Measurements from ENCODE around the gene DMKN. TPM values are rescaled to one million over a fixed set of nuclear protein-coding genes. Genes with fewer than 3 reads are reported as not detected.

The DMKN gene
- total and polyA plus RNA-seq, 2 of the 8 experiments (the other 6 are each of a cell fraction or from before 2014, with no cell fraction given): 290 to 330 TPM

GRCh38 chr19:35508129-35508528 lies 5.3 kb downstream of the DMKN start:
- H2AFZ ChIP-seq (ENCODE audit: low read length): no peak overlapping the region
- H3K23ac ChIP-seq (ENCODE audit: insufficient read length): no peak overlapping the region
- H3K27me3 ChIP-seq (replicated peaks in 1 of 4; ENCODE audit: control insufficient read depth in 3 of 4, extremely low read depth in 1 of 4, insufficient read depth in 3 of 4, low read length in 3 of 4): peaks cover 0 to 5% (median 3%) of the 10 kb centered on the region in 4 experiments; a peak in 3 of 7 replicates
- H3K4me2 ChIP-seq (ENCODE audit: insufficient read depth in 1 of 2, low read depth in 2 of 2, low read length in 2 of 2): peak overlapping the region; percentile 84 to 86
- H2BK12ac ChIP-seq (ENCODE audit: low read depth, low read length): no peak overlapping the region
- no peak overlapping the region for H2BK120ac ChIP-seq (replicated peaks; ENCODE audit: low read depth, low read length)
- no peak overlapping the region for H2BK20ac ChIP-seq (ENCODE audit: low read length)
- DNase-seq (ENCODE audit: low read depth in 1 of 2, low spot score in 2 of 2): no peak
- H4K8ac ChIP-seq (ENCODE audit: extremely low read depth, insufficient read depth, low read length): no peak overlapping the region
- no peak overlapping the region for H3K27ac ChIP-seq (ENCODE audit: low read depth, low read length)
- no peak overlapping the region for H4K5ac ChIP-seq (ENCODE audit: insufficient read length, low read depth, low read length)
- H3K4ac ChIP-seq (replicated peaks; ENCODE audit: insufficient read length, low read depth, low read length): no peak overlapping the region
- H3K4me1 ChIP-seq (replicated peaks in 1 of 4; ENCODE audit: control insufficient read depth in 3 of 4, insufficient read depth in 4 of 4, low read length in 3 of 4): peaks cover 0 to 10% (median 8%) of the 10 kb centered on the region in 4 experiments; a peak in 6 of 7 replicates
- no peak overlapping the region for H2AK5ac ChIP-seq (ENCODE audit: low read depth, low read length)
- POLR2A ChIA-PET (ENCODE audit: partially characterized antibody): interaction anchor here (1.0 to 7.4 kb wide), 14 partner anchors 12 to 305 kb away, joined by 3 to 110 read pairs (median 10); partner anchors contain the start of genes KRTDAP and TMEM147
- H4K91ac ChIP-seq (replicated peaks; ENCODE audit: insufficient read length, low read length): no peak overlapping the region
- H3K9ac ChIP-seq (replicated peaks in 1 of 4; ENCODE audit: extremely low read depth in 1 of 4, low read depth in 3 of 4, low read length in 3 of 4): no peak overlapping the region
- no peak overlapping the region for H2BK15ac ChIP-seq (ENCODE audit: low read length)
- no peaks in the 10 kb centered on the region for H3K9me3 ChIP-seq (ENCODE audit: insufficient read depth in 2 of 2, low read depth in 1 of 2, low read length in 1 of 2)
- peaks cover 0 to 34% of the 10 kb centered on the region in 2 experiments; a peak in 2 of 4 replicates for H3K79me2 ChIP-seq (ENCODE audit: control insufficient read depth in 1 of 2, insufficient read depth in 2 of 2, low read length in 2 of 2)
- H3K18ac ChIP-seq (ENCODE audit: extremely low read depth, low read length): no peak overlapping the region
- H3K4me3 ChIP-seq (ENCODE audit: extremely low read depth in 1 of 4, insufficient read depth in 2 of 4, low read depth in 3 of 4, low read length in 4 of 4): peak overlapping the region in 1 of 4 experiments; percentile 89; a peak in 3 of 8 replicates
- WGBS, 2 experiments (ENCODE audit: extremely low coverage in 1 of 2, insufficient coverage in 1 of 2, insufficient read length in 1 of 2, insufficient replicate concordance in 2 of 2, low coverage in 1 of 2, low lambda C conversion rate in 2 of 2, missing lambda C conversion rate in 1 of 2): 89% methylated on average over 3 of the region's 3 CpGs; no CpG with 5 or more reads in 1 of the 2 experiments
- peaks cover 0 to 3% of the 10 kb centered on the region in 2 experiments for H4K20me1 ChIP-seq (replicated peaks in 1 of 2; ENCODE audit: control insufficient read depth in 1 of 2, insufficient read depth in 2 of 2, low read length in 2 of 2)
- peaks cover 2% of the 10 kb centered on the region; the same call in 1 of the 2 replicates for H3K79me1 ChIP-seq (ENCODE audit: low read depth, low read length)
- H3K14ac ChIP-seq (ENCODE audit: insufficient read length): no peak overlapping the region
- H3K23me2 ChIP-seq (ENCODE audit: low read depth, low read length): peaks cover 9% of the 10 kb centered on the region
- peaks cover 14 to 39% (median 26%) of the 10 kb centered on the region in 4 experiments for H3K36me3 ChIP-seq (ENCODE audit: control insufficient read depth in 2 of 4, insufficient read depth in 4 of 4, low read length in 3 of 4)
- no peak overlapping the region for H3K56ac ChIP-seq (replicated peaks; ENCODE audit: insufficient read length, low read depth, low read length)
- no peak for FAIRE-seq
- CTCF ChIA-PET (ENCODE audit: partially characterized antibody): interaction anchor here (0.9 to 3.7 kb wide), 9 partner anchors 10 to 201 kb away, joined by 3 to 28 read pairs (median 4); partner anchors contain the start of gene FFAR3
- TF ChIP-seq CHD2 (IDR thresholded peaks at IDR 0.05; ENCODE audit: low read length) (no peak), RXRA (IDR thresholded peaks at IDR 0.05; ENCODE audit: insufficient read depth, low read depth, low read length) (no peak), RFX5 (IDR thresholded peaks at IDR 0.05; ENCODE audit: borderline replicate concordance, low read depth, low read length) (no peak), PHF8 (conservative IDR thresholded peaks at IDR 0.05; ENCODE audit: low read depth, low read length) (no peak), CREB1 (IDR thresholded peaks at IDR 0.05) (no peak), KDM5A (IDR thresholded peaks at IDR 0.05; ENCODE audit: low read length) (no peak), SP1 (IDR thresholded peaks at IDR 0.05; ENCODE audit: low read depth, low read length) (no peak), TCF12 (IDR thresholded peaks at IDR 0.05; ENCODE audit: low read depth, low read length) (no peak), ATF2 (IDR thresholded peaks at IDR 0.05; ENCODE audit: low read length) (no peak), SP2 (IDR thresholded peaks at IDR 0.05; ENCODE audit: low read length) (no peak), BCL11A (IDR thresholded peaks at IDR 0.05; ENCODE audit: low read depth in 2 of 2, low read length in 2 of 2) (no peak)
- H2BK5ac ChIP-seq (ENCODE audit: low read depth, low read length): no peak overlapping the region

Measured in H1 (cell line).